Sigmoid colon (tissue), 4 donors: ENCODE measurements around the gene CNOT4.

ENCODE experiments used
- EP300 ChIP-seq, 4 donors: sonication (generic); formaldehyde crosslinking; IDR thresholded peaks; one replicate each; pipeline ENCODE4 v1.6.1; 2017; ENCODE audit warnings: antibody characterized with exemption in 4 of 4
- POLR2AphosphoS5 ChIP-seq, 4 donors: sonication (generic); formaldehyde crosslinking; IDR thresholded peaks; one replicate each; pipeline ENCODE4 v1.6.1; 2017; ENCODE audit warnings: antibody characterized with exemption in 4 of 4
- TF ChIP-seq, protein P1 (sequence below), 4 experiments: fragments of 450-650 bp in 3 of 4; fragments of 200-600 bp in 1 of 4; IDR thresholded peaks; one replicate each; pipeline ENCODE4 v1.5.1; 2016 to 2019; ENCODE audit warnings: antibody characterized with exemption in 4 of 4, mild to moderate bottlenecking in 3 of 4, moderate library complexity in 2 of 4

DNA sequence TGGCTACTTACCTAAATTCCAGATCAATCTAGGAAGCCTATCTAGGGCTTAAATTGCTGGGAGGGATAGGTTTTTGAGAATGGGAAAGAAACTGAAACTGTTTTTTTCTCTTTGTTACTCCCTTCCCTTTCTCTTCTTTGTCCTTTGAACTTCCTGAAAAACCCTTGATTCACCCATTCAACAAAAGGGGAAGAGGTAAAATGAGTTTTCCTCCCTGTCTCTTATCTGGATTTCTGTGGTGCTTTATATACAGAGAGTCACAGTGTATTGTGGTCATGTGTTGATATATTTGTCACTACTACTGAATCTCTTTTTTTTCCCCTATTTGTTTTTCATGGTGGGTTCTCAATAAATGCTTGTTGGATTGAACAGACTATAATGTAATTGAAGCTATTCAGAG, 28.0 kb upstream of the CNOT4 start:
- TF ChIP-seq EP300 (IDR thresholded peaks at IDR 0.05) (no peak), POLR2AphosphoS5 (IDR thresholded peaks at IDR 0.05) (no peak)
- TF ChIP-seq, protein P1, sequence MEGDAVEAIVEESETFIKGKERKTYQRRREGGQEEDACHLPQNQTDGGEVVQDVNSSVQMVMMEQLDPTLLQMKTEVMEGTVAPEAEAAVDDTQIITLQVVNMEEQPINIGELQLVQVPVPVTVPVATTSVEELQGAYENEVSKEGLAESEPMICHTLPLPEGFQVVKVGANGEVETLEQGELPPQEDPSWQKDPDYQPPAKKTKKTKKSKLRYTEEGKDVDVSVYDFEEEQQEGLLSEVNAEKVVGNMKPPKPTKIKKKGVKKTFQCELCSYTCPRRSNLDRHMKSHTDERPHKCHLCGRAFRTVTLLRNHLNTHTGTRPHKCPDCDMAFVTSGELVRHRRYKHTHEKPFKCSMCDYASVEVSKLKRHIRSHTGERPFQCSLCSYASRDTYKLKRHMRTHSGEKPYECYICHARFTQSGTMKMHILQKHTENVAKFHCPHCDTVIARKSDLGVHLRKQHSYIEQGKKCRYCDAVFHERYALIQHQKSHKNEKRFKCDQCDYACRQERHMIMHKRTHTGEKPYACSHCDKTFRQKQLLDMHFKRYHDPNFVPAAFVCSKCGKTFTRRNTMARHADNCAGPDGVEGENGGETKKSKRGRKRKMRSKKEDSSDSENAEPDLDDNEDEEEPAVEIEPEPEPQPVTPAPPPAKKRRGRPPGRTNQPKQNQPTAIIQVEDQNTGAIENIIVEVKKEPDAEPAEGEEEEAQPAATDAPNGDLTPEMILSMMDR (IDR thresholded peaks at IDR 0.05): no peak
